ENCODE measurements around the gene DOK1.

DOK1 gene

GRCh38 chr2:74603282-74604000 lies 48.9 kb downstream of the DOK1 start:
- DNase-seq = no peak

- DNase-seq = no peak
These were observed 52.4 kb downstream of the DOK1 start for GRCh38 chr2:74606927-74607326.
